HTR-8/SVneo (cell line): Measurements from ENCODE around the gene OS9.
A peak's percentile ranks its signal among the peaks of the same experiment; 100 is the strongest.
"Not testable (repeated sequence)": the region's sequence is repeated elsewhere in the genome, so short reads cannot be mapped to it uniquely, and the experiment has no call there.

Source experiments
- DNase-seq: peaks from one replicate; pipeline ENCODE4 v3.0.0; 2011; ENCODE audit warnings: low spot score, mixed read lengths; ENCODE audit not compliant: insufficient read length
- FAIRE-seq: peaks from 2 replicates; lab custom pipeline; 2011; peaks lifted over from hg19 to GRCh38; lab: Jason Lieb, UNC

Gene OS9

DNA sequence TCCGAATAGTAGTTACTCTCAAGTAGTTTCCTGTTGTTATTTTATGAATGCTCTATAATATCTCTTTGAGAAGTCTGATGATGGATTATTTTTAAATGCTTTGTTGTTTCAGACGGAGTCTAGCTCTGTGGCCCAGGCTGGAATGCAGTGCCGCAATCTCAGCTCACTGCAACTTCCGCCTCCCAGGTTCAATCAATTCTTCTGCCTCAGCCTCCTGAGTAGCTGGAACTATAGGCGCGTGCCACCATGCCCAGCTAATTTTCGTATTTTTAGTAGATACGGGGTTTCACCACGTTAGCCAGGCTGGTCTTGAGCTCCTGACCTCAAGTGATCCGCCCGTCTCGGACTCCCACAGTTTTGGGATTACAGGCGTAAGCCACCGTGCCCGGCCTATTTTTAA lies 1.4 kb upstream of the OS9 start:
- FAIRE-seq (no peak), DNase-seq (no peak)

DNA sequence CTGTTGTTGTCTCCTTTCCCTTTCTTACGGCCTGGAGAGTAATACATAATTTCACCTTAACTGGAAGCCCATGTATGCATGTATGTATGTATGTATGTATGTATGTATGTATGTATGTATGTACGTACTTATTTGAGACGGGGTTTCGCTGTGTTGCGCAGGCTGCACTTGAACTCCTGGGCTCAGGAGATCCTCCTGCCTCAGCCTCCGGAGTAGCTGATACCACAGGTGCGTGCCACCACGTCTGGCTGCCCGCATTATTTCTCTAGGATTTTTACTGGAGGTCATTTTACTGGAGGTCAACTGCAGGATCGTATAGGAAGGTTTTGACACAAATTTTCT lies 644 bp upstream of the OS9 start:
- DNase-seq: no peak
- FAIRE-seq: no peak

- DNase-seq (peak; percentile 15), FAIRE-seq (no peak)
Measured at GRCh38 chr12:57694459-57695019, 607 bp downstream of the OS9 start.

DNA sequence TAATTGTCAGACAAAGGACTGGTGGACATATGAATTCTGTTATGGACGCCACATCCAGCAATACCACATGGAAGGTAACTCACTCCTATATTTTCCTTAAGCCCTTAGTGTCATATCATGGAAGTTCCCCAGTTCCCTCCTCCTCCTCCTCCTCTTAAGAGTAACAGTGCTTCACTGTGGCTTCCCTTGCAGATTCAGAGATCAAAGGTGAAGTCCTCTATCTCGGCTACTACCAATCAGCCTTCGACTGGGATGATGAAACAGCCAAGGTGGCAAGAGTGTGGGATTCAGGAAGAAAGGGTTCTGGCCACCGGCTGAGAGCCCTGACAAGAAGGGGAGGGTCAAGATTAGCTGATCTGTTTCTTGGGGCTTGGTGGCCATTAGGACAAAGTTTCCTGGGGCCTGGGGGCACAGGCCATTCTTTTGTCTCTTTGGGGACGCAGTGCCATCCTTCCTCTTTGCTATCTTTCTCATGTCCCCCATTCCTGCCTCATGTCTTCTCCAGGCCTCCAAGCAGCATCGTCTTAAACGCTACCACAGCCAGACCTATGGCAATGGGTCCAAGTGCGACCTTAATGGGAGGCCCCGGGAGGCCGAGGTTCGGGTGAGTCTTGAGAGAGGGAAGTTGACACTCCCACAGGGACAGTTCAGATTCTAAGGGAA lies 2.0 kb downstream of the OS9 start:
- no peak for DNase-seq
- no peak for FAIRE-seq

DNA sequence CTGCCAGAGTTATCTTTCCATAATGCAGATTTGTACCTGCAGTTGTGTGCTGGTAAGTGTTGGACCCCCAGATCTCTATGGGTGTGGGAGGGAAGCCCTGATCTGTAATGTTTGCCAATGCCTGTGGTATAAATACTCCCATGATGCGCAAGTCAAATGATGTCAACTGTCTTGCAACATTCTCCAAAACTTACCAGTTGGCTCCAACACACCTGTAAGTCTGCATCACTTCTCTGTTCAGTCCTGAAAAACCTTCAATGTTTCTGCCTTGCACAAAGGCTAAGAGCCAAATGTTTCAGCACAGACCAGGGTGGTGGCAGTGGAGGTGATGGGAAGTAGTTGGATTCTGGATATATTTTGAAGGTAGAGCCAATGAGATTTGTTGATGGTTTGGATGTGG lies 3.1 kb downstream of the OS9 start:
- no peak for DNase-seq
- no peak for FAIRE-seq

GRCh38 chr12:57698414-57698813 lies 4.5 kb downstream of the OS9 start:
- DNase-seq: no peak
- FAIRE-seq: no peak

GRCh38 chr12:57700317-57700716 lies 6.4 kb downstream of the OS9 start:
- FAIRE-seq (no peak), DNase-seq (no peak)

- FAIRE-seq (no peak), DNase-seq (no peak)
Measured at GRCh38 chr12:57707250-57707649, 13.3 kb downstream of the OS9 start.

DNA sequence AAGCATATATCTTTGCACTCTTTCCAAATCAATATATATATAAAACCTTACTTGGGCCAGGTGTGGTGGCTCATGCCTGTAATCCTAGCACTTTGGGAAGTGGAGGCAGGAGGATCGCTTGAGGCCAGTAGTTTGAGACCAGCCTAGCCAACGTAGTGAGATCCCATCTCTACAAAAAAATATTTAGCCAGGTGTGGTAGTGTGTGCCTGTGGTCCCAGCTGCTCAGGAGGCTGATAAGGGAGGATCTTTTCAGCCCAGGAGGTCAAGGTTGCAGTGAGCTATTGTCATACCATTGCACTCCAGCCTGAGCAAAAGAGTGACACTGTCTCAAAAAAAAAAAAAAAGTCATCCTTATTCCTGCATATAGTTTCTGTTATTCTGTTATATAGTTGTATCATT lies 14.4 kb downstream of the OS9 start:
- no peak for FAIRE-seq
- DNase-seq: no peak

- FAIRE-seq (no peak), DNase-seq (no peak)
Measured at GRCh38 chr12:57712701-57713100, 18.8 kb downstream of the OS9 start.

GRCh38 chr12:57713209-57713608 lies 19.3 kb downstream of the OS9 start:
- no peak for DNase-seq
- no peak for FAIRE-seq

DNA sequence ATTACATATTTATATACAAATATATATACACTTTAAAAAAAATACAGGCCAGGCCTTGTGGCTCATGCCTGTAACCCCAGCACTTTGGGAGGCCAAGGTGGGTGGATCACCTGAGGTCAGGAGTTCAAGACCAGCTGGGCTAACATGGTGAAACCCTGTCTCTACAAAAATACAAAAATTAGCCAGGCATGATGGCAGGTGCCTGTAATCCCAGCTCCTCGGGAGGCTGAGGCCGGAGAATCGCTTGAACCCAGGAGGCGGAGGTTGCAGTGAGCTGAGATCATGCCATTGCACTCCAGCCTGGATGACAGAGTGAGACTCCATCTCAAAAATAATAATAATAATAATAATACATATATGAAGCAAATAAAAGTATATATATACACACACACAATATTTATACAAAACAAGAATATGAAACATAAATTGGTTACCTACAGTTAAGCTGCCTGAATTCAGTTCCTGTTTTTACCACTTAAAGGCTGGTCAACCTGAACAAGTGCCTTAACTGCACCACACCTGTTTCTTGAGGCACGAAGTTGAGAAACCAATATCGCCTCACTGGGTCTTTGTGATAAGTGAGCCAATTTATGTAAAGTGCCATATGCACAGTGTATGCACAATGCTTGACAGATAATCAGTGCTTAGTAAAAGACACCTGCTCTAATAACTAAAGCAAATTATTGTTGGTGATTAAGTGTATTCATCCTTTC lies 21.3 kb downstream of the OS9 start:
- not testable (repeated sequence) for FAIRE-seq

DNA sequence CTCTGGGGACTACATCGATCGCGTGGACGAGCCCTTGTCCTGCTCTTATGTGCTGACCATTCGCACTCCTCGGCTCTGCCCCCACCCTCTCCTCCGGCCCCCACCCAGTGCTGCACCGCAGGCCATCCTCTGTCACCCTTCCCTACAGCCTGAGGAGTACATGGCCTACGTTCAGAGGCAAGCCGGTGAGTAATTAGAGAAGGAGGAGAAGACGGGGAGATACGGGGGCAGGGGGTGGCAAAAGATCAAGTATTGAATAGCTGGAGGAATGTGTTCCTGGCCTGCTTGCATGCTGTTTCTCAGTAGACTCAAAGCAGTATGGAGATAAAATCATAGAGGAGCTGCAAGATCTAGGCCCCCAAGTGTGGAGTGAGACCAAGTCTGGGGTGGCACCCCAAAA lies 21.9 kb downstream of the OS9 start:
- FAIRE-seq: no peak
- no peak for DNase-seq

More for the DNA sequence above, 21.3 kb downstream of the OS9 start:
- not testable (repeated sequence) for DNase-seq

DNA sequence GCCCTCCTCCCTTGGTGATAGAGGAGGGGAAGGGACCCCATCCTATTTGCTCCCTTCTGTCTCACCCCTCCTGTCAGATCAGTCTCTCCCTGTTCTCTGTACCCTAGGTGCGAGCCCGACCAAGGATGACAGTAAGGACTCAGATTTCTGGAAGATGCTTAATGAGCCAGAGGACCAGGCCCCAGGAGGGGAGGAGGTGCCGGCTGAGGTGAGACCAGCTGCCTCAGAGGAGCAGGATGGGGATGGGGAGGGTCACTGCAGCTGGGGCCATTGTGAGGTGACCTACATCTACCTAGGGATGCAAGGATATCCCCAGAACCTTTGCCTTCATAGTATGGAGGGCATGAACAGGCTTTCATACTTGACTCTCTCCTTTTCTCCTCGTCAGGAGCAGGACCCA lies 22.4 kb downstream of the OS9 start:
- FAIRE-seq: no peak
- DNase-seq: no peak

GRCh38 chr12:57717131-57717530 lies 23.2 kb downstream of the OS9 start:
- DNase-seq: no peak

DNA sequence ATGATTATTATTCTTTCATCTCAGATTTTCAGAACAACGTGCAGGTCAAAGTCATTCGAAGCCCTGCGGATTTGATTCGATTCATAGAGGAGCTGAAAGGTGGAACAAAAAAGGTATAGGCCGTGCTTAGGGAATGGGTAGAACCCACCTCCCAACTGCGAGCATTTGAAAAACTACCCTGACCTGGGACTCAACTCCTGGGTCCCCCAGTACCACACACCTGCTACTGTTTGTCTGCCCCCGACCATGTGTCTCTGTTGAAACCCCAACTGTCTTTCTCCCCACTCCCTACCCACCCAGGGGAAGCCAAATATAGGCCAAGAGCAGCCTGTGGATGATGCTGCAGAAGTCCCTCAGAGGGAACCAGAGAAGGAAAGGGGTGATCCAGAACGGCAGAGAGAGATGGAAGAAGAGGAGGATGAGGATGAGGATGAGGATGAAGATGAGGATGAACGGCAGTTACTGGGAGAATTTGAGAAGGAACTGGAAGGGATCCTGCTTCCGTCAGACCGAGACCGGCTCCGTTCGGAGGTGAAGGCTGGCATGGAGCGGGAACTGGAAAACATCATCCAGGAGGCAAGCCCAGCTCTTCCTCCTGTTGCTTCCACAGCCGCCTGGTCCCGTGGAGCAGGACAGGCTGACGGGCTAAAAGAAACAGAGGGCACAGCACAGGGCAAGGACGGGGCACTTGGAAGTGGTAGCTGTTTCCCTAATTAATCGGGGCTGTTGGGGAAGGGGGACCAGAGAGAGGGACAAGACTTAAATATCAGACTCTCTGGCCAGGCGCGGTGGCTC lies 24.1 kb downstream of the OS9 start:
- FAIRE-seq (no peak), DNase-seq (no peak)

More at GRCh38 chr12:57717131-57717530, 23.2 kb downstream of the OS9 start:
- no peak for FAIRE-seq

DNA sequence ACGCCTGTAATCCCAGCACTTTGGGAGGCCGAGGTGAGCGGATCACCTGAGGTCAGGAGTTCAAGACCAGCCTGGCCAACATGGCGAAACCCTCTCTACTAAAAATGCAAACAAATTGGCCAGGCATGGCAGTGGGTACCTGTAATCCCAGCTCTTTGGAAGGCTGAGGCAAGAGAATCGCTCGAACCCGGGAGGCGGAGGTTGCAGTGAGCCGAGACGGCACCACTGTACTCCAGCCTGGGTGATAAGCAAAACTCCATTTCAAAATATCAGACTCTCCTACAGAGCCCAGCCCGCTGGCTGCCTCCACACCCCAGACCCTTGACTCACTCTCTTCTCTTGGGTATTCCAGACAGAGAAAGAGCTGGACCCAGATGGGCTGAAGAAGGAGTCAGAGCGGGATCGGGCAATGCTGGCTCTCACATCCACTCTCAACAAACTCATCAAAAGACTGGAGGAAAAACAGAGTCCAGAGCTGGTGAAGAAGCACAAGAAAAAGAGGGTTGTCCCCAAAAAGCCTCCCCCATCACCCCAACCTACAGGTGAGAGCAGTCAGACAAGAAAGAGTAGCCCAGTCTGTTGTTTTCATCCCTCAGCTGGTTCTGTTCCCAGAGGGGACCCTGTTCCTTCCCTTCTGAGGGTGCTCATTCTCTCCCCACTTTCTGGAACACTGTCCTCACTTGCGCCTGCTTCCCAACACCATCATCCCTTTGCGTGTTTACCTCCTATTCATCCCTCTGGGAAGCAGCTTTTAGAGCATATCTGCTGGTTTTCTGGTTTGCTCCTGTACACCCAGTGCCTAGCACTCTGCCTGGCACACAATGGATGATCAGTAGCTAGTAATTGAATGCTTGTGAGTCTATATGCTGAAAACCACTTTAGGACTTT lies 25.0 kb downstream of the OS9 start:
- DNase-seq (no peak), FAIRE-seq (no peak)

GRCh38 chr12:57719777-57720605 lies 26.1 kb downstream of the OS9 start:
- DNase-seq: no peak

More at GRCh38 chr12:57719777-57720605, 26.1 kb downstream of the OS9 start:
- FAIRE-seq: no peak
